DOHH2 (cell line): ENCODE results near the gene SCN5A.

Source experiments
- H3F3A ChIP-seq: fragments of 200-600 bp; sonication (generic), shearing (Covaris generic); 2 replicates; pipeline ENCODE4 v1.6.0; 2016; ENCODE audit warnings: antibody characterized with exemption, mild to moderate bottlenecking; ENCODE audit not compliant: control insufficient read depth, insufficient read depth
- H3K27ac ChIP-seq: fragments of 200-600 bp; sonication (generic); 2 replicates; pipeline ENCODE4 v1.5.1; 2014; ENCODE audit warnings: low read depth, mild to moderate bottlenecking, low read length, moderate library complexity
- H3K27me3 ChIP-seq: fragments of 200-600 bp; sonication (generic); 2 replicates; pipeline ENCODE4 v1.6.1; 2014; ENCODE audit warnings: mild to moderate bottlenecking, low read length, mixed read lengths; ENCODE audit not compliant: control insufficient read depth
- H3K36me3 ChIP-seq: fragments of 200-600 bp; sonication (generic); 2 replicates; pipeline ENCODE4 v1.6.1; 2014; ENCODE audit warnings: mild to moderate bottlenecking, low read length, moderate library complexity, mixed read lengths; ENCODE audit not compliant: control insufficient read depth
- H3K4me1 ChIP-seq: fragments of 200-600 bp; sonication (generic); 2 replicates; pipeline ENCODE4 v1.6.1; 2014; ENCODE audit warnings: mild to moderate bottlenecking, low read length, mixed read lengths; ENCODE audit not compliant: control insufficient read depth
- H3K4me2 ChIP-seq: fragments of 200-600 bp; sonication (generic); 2 replicates; pipeline ENCODE4 v1.6.0; 2014; ENCODE audit warnings: mild to moderate bottlenecking, low read length, moderate library complexity
- H3K4me3 ChIP-seq: fragments of 200-600 bp; sonication (generic); 2 replicates; pipeline ENCODE4 v1.5.1; 2014; ENCODE audit warnings: mild to moderate bottlenecking, low read length, mixed read lengths
- H3K79me2 ChIP-seq: fragments of 200-600 bp; sonication (generic); 2 replicates; pipeline ENCODE4 v1.6.1; 2014; ENCODE audit warnings: mild to moderate bottlenecking, low read length, mixed read lengths; ENCODE audit not compliant: control insufficient read depth
- H3K9me2 ChIP-seq: fragments of 200-600 bp; sonication (generic); replicated peaks from 2 replicates; pipeline ENCODE4 v1.6.1; 2014; ENCODE audit warnings: mild to moderate bottlenecking, low read length, mixed read lengths; ENCODE audit not compliant: control insufficient read depth
- H3K9me3 ChIP-seq: fragments of 200-600 bp; sonication (generic); 2 replicates; pipeline ENCODE4 v1.6.1; 2014; ENCODE audit warnings: antibody characterized with exemption, low read length, mixed read lengths; ENCODE audit not compliant: control insufficient read depth, insufficient read depth
- H4K20me1 ChIP-seq: fragments of 200-600 bp; sonication (generic); 2 replicates; pipeline ENCODE4 v1.6.0; 2014; ENCODE audit warnings: low read depth, mild to moderate bottlenecking, antibody characterized with exemption, low read length, moderate library complexity; ENCODE audit not compliant: control insufficient read depth, insufficient read depth
- CTCF ChIP-seq: fragments of 200-600 bp; sonication (generic); IDR thresholded peaks from one replicate; pipeline ENCODE4 v1.5.1; 2014; ENCODE audit warnings: antibody characterized with exemption, mild to moderate bottlenecking, low read depth, low read length; ENCODE audit not compliant: poor library complexity, severe bottlenecking
- EZH2phosphoT487 ChIP-seq: fragments of 200-600 bp; sonication (generic); IDR thresholded peaks from 2 replicates; pipeline ENCODE4 v1.6.1; 2017; ENCODE audit warnings: borderline replicate concordance, mild to moderate bottlenecking, antibody characterized with exemption, low read length, moderate library complexity, mixed read lengths

Gene SCN5A

DNA sequence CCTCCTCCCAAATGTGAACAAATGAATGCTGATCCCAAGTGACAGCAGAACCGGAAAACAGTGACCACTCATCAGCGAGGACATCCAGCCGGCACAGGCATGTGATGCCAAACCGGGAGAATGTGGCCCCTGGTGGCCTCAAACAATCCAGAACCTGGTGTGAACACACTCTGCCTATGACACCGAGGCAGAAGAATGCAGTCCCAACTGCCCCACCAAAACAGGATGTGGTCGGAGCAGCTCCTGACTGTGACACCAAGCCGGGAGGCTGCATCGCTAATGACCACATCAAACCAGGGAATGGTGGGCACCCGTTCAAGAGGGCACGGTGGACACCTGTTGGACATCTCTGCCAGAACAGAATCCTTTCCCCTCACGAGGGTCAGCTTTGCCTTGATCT is 15.4 kb downstream of the SCN5A start:
- no peaks in the 10 kb centered on the region for H4K20me1 ChIP-seq
- H3K27ac ChIP-seq = no peak overlapping the region
- TF ChIP-seq CTCF (no peak), EZH2phosphoT487 (no peak)
- H3K9me2 ChIP-seq = no peaks in the 10 kb centered on the region
- no peak overlapping the region for H3K4me3 ChIP-seq
- no peaks in the 10 kb centered on the region for H3F3A ChIP-seq
- no peak overlapping the region for H3K4me2 ChIP-seq
- no peaks in the 10 kb centered on the region for H3K4me1 ChIP-seq
- no peaks in the 10 kb centered on the region for H3K9me3 ChIP-seq
- no peaks in the 10 kb centered on the region for H3K79me2 ChIP-seq
- H3K36me3 ChIP-seq = no peaks in the 10 kb centered on the region
- 0 out of 2 replicates have a peak, but pooled peaks cover 5% of the 10 kb centered on the region for H3K27me3 ChIP-seq

DNA sequence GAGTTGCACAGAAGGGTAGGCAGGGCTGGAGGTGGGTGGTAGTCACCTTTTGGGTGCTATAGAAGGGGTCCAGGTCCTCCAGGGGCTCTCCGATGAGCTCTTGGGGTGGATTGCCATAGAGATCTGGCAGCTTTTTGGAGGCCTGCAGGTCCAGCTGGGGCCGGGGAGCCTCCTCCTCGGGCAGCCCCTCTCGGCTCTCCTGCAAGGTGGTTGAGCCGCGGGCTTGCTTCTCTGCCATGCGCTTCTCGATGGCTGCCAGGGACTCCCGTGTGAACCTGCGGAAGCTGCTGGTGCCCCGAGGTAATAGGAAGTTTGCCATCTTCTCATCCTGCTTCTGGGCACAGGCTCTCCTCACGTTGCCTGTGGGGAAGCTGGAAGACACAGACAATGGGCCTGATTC is 16.5 kb downstream of the SCN5A start:
- Histone ChIP-seq H3K36me3 (no peaks in the 10 kb centered on the region), H3K4me2 (no peak overlapping the region), H4K20me1 (no peaks in the 10 kb centered on the region), H3K4me1 (no peaks in the 10 kb centered on the region), H3K79me2 (no peaks in the 10 kb centered on the region), H3K4me3 (no peak overlapping the region), H3K9me2 (no peaks in the 10 kb centered on the region), H3K27me3 (0 out of 2 replicates have a peak, but pooled peaks cover 5% of the 10 kb centered on the region), H3F3A (no peaks in the 10 kb centered on the region), H3K9me3 (no peaks in the 10 kb centered on the region), H3K27ac (no peak overlapping the region)
- TF ChIP-seq CTCF = no peak
- TF ChIP-seq EZH2phosphoT487 = no peak

DNA sequence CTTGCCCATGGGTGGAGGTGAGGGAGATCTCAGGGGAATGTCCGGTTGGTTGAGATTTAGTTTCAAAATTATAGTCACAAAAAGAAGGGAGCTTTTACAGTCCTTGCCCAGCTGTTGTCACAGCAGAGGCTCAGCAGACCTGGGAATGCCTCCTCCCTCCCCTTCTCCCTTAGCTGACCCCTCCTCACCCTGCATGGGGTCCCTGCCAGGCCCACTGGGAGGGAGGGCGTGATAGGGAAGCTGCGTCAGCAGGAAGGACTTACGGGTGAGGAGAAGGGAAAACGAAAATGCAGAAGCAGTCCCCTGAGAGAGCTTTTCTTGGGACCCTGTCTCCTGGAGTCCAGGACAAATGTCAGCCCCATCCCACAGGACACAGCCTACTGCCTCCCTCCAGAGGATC is 18.9 kb downstream of the SCN5A start:
- H3K27ac ChIP-seq = no peak overlapping the region
- 0 out of 2 replicates have a peak, but pooled peaks cover 4% of the 10 kb centered on the region for H3K27me3 ChIP-seq
- H4K20me1 ChIP-seq = no peaks in the 10 kb centered on the region
- H3F3A ChIP-seq = no peaks in the 10 kb centered on the region
- H3K36me3 ChIP-seq = no peaks in the 10 kb centered on the region
- no peaks in the 10 kb centered on the region for H3K9me2 ChIP-seq
- no peaks in the 10 kb centered on the region for H3K79me2 ChIP-seq
- H3K4me1 ChIP-seq = no peaks in the 10 kb centered on the region
- no peak for TF ChIP-seq EZH2phosphoT487
- TF ChIP-seq CTCF = no peak
- H3K4me2 ChIP-seq = no peak overlapping the region
- no peak overlapping the region for H3K4me3 ChIP-seq
- H3K9me3 ChIP-seq = no peaks in the 10 kb centered on the region

DNA sequence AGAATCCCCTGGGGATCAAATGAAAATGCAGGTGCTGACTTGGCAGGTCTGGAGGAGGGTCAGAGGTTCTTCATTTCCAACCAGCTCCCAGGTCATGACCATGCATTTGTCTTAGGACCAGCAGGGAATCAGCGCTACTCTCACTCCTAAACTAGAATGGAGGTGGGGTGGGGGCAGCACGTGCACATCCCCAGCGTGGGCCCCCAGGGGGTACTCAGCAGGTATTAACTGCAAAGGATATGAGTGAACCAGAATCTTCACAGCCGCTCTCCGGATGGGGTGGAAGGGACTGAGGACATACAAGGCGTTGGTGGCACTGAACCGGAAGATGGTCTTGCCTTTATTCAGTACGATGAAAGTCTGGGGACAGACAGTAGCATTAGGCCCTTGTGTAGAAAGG is 19.4 kb downstream of the SCN5A start:
- Histone ChIP-seq H3K27me3 (no peaks in the 10 kb centered on the region), H3K9me3 (no peaks in the 10 kb centered on the region), H3K4me3 (no peak overlapping the region), H3K4me1 (no peaks in the 10 kb centered on the region), H3F3A (no peaks in the 10 kb centered on the region), H3K27ac (no peak overlapping the region), H3K79me2 (no peaks in the 10 kb centered on the region), H4K20me1 (no peaks in the 10 kb centered on the region), H3K4me2 (no peak overlapping the region), H3K9me2 (no peaks in the 10 kb centered on the region), H3K36me3 (no peaks in the 10 kb centered on the region)
- no peak for TF ChIP-seq EZH2phosphoT487
- TF ChIP-seq CTCF = no peak
